Activated CD8-positive, alpha-beta memory T cell treated with anti-CD3 and anti-CD28 coated beads, Interleukin-2, amount 50 U/mL, for 1 hour (primary cell): Measurements from ENCODE around the gene MYH6.
"Not testable (repeated sequence)": the region's sequence is repeated elsewhere in the genome, so short reads cannot be mapped to it uniquely, and the experiment has no call there.

ENCODE experiments used
- DNase-seq: peaks from one replicate; pipeline ENCODE4 v3.0.0-alpha.2; 2020; ENCODE audit errors: extremely low read depth

MYH6 gene

GRCh38 chr14:23396781-23397407, 11.2 kb downstream of the MYH6 start:
- DNase-seq = no peak

- no peak for DNase-seq
Observed at GRCh38 chr14:23396126-23396525, 11.9 kb downstream of the MYH6 start.

- DNase-seq = no peak
Observed at GRCh38 chr14:23392613-23393012, 15.5 kb downstream of the MYH6 start.

GRCh38 chr14:23389871-23390270, 18.2 kb downstream of the MYH6 start:
- not testable (repeated sequence) for DNase-seq

- DNase-seq = no peak
Observed at GRCh38 chr14:23389396-23389795, 18.7 kb downstream of the MYH6 start.

- DNase-seq = no peak
Observed at GRCh38 chr14:23388996-23389395, 19.1 kb downstream of the MYH6 start.

GRCh38 chr14:23387916-23388882, 19.9 kb downstream of the MYH6 start:
- no peak for DNase-seq

- DNase-seq = no peak
Observed at GRCh38 chr14:23386999-23387398, 21.1 kb downstream of the MYH6 start.

GRCh38 chr14:23386266-23386657, 21.8 kb downstream of the MYH6 start:
- not testable (repeated sequence) for DNase-seq

- no peak for DNase-seq
Observed at GRCh38 chr14:23385642-23386265, 22.3 kb downstream of the MYH6 start.

- no peak for DNase-seq
Observed at GRCh38 chr14:23385244-23385641, 22.8 kb downstream of the MYH6 start.

GRCh38 chr14:23384364-23385080, 23.6 kb downstream of the MYH6 start:
- DNase-seq = no peak

- DNase-seq = no peak
Observed at GRCh38 chr14:23382731-23383440, 25.2 kb downstream of the MYH6 start.

- DNase-seq = no peak
Observed at GRCh38 chr14:23382276-23382675, 25.8 kb downstream of the MYH6 start.

GRCh38 chr14:23381871-23382270, 26.2 kb downstream of the MYH6 start:
- DNase-seq = no peak

- no peak for DNase-seq
Observed at GRCh38 chr14:23380976-23381375, 27.1 kb downstream of the MYH6 start.

- DNase-seq = no peak
Observed at GRCh38 chr14:23380197-23380914, 27.7 kb downstream of the MYH6 start.

GRCh38 chr14:23379366-23380196, 28.5 kb downstream of the MYH6 start:
- peak; percentile 40 for DNase-seq

- DNase-seq = no peak
Observed at GRCh38 chr14:23378612-23379220, 29.4 kb downstream of the MYH6 start.
